Stimulated activated CD4-positive, alpha-beta T cell treated with anti-CD3 and anti-CD28 coated beads, Interleukin-4, amount 100 ng/mL, for 24 hours (primary cell): Measurements from ENCODE around the gene XYLT1.

Experiments
- DNase-seq: peaks from one replicate; pipeline ENCODE4 v3.0.0-alpha.2; 2020

XYLT1 gene

DNA sequence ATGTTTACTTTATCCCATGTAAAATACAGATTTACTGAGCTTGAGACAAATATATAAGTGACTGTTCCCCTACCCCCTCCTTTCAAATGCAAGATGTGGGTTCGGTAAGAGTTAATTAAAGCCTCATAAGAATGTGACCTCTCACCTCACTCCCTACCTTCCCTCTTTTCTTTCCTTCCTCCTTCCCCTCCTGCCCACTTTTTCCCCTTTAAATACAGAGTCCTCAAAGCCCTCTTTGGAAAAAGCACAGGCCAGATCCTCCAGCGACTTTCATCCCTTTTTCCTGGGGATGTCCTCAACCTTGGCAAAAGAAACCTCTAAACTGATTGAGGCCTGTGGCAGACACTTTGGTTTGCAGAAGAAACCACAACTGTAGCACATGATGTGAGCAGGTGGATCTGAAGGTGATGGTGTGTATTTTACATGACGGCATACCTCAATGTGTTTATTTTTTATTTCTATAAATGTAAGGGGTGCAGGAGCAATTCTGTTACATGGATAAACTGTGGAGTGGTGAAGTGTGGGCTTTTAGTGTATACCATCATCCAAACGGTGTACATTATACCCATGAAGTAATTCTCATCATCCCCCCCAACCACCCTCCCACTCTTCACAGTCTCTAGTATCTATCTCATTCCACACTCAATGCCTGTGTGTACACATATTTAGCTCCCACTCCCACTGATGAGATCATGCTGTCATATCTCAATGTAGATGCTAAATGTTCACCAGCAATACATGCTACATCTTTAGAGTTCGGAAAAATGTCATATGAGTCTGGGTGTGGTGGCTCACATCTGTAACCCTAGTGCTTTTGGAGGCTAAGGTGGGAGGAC is 77.7 kb downstream of the XYLT1 start:
- no peak for DNase-seq

- no peak for DNase-seq
Observed at GRCh38 chr16:17392127-17392856, 78.5 kb downstream of the XYLT1 start.

DNA sequence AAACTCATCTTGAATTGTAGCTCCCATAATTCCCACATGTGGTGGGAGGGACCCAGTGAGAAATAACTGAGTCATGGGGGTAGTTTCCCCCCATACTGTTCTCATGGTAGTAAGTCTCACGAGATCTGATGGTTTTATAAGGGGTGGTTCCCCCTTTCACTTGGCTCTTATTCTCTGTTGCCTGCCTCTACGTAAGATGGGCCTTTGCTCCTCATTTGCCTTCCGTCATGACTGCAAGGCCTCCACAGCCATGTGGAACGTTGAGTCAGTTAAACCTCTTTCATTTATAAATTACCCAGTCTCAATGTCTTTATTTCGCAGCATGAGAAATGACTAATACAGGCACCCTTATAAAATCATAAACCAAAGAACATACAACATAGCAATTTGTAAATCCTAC is 79.0 kb downstream of the XYLT1 start:
- DNase-seq = no peak

DNA sequence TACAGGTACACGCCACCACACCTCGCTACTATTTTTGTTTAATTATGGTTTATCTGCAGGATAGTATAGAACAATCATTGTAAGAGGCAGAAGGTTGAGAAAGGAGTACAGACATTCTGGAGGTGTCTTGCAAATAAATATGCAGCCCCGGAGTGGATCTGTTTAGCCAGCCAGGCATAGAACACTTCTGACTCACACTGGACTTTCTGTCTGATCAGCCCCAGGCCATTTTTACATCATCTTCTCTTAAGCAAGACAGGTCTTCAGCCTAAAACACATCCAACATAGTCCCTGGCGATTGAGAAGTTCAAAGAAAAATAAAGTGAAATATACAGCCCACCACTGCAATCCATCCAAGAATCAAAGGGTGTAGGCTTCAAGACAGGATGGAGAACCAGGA is 81.4 kb downstream of the XYLT1 start:
- DNase-seq = no peak

- no peak for DNase-seq
Observed at GRCh38 chr16:17387256-17387655, 83.5 kb downstream of the XYLT1 start.

DNA sequence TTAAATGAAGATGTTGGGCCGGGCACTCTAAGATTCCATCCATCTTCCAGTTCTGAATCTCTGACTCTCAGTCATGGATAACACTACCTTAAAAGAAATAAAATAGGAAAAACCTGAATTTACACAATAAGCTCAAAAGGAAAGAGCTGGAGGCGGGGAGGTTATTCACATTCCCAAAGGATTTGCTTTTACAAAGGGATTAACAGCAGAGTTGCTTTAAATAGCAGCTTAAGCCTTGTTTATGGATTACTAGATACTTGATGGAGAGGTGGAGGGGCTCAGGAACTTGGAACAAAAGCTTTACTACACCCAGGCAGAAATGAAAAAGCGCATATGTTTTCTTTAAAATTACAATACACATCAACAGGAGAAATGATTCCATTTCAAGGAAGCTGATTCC is 84.5 kb downstream of the XYLT1 start:
- no peak for DNase-seq

DNA sequence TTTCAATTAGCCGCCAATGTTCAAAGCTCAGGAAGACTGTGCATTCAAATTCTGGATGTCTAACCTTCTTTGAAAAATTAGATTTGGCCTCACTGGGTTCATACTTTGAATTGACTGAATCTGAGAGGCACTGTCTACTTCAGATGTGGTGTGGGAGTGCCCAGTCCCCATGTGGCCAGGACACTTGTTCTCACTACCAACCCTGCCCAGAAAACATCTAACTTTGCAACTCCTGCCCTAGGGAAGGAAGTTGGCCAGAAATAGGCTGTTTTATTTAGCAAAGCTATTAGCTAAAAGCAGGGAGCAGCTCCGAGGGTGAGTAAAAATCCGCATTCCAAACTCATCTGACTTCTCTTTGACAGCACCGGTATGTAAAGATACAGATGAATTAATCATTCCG is 86.3 kb downstream of the XYLT1 start:
- no peak for DNase-seq

DNA sequence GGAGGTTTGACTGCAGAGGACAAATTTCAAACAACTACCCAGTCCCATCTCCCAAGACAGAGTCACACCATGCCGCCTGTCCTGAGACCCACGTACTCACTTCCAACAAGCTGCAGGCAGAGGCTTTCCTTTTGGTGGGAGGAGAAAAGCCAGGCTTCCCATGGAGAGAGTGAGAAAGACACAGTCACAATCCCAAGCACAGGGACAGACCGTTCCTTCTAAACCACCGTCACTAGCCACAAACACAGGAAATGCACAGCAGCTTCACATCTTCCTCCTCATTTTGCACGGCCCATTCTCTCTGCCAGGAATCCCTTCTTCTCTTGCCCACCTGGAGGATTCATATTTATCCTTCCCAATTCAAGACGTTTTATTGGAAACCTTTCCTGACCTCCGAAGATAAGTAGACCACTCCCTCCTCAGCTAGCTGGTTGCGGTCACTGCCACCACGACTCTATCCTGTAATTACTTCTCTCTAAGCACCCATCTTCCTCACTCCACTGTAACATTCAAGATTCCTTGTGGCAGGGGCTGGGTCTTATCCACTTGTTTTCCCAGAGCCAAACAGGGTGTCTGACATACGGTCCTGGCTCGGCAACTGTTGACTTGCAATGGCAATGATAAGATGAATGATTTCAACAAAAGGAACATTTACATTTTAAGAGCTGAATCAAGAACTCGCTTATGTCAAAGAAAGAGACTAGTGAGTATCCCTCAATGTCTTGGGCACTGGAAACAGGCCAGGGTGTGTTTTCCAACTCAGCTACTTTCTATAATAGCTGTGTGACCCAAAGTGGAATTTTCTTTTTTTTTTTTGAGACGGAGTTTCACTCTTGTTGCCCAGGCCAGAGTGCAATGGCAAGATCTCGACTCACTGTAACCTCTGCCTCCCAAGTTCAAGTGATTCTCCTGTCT is 87.6 kb downstream of the XYLT1 start:
- DNase-seq = no peak

DNA sequence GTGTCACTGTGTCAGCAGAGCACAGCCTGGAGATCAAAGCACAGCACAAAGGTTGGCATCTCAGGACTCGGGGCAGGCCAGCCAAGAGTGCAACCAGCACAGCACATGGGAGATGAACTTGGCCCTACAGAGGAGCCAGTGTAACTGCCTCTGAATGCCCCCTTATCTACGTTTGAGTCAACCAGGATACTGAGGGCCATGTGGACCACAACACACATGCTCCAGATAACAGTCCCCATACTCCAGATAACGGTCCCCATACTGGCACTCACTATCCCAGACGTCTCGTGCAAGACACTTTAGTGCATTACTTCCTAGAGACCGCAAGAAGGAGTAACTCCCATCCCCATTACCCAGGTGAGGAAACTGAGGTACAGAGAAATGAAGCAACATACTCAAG is 88.2 kb downstream of the XYLT1 start:
- no peak for DNase-seq

GRCh38 chr16:17381784-17382183 is 89.0 kb downstream of the XYLT1 start:
- DNase-seq = no peak

GRCh38 chr16:17380613-17381012 is 90.1 kb downstream of the XYLT1 start:
- no peak for DNase-seq

GRCh38 chr16:17379121-17379571 is 91.6 kb downstream of the XYLT1 start:
- no peak for DNase-seq

- DNase-seq = no peak
Observed at GRCh38 chr16:17377360-17378324, 93.1 kb downstream of the XYLT1 start.

DNA sequence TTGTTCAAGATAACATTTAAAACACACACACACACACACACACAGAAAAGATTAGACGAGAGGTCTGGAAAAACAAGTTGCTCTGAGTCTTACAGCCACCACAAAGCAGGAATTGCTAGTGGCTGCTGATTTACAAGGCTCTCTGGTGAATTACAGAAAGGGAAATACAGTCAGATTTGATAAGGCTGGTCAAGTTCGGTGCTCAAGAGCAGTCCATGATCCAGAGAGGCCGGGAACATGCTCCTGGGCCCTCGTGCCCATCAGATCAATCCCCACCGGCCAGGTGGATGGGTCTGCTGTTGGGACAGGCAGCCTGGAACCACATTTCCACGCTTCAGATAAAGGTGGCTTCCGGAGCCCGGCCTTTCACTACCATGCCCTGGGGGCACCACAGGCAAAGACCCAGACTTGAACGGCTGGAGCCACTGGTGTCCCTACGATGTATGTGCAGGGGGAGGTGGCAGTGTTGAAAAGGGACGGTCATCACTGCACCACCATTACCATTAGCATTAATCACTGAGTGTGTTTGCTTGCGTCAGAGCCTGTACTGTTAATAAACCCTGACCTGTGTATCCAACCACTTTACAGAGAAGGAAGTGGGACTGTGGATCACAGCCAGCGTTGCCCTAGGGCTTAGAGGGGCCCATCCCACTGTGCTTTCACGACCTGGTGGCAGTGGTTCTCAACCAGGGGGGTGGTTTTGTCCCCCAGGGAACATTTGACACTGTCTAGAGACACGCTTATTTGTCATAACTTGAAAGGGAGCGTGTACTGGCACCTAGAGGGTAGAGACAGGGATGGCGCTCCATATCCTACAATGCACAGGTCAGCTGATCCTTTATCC is 95.1 kb downstream of the XYLT1 start:
- no peak for DNase-seq

DNA sequence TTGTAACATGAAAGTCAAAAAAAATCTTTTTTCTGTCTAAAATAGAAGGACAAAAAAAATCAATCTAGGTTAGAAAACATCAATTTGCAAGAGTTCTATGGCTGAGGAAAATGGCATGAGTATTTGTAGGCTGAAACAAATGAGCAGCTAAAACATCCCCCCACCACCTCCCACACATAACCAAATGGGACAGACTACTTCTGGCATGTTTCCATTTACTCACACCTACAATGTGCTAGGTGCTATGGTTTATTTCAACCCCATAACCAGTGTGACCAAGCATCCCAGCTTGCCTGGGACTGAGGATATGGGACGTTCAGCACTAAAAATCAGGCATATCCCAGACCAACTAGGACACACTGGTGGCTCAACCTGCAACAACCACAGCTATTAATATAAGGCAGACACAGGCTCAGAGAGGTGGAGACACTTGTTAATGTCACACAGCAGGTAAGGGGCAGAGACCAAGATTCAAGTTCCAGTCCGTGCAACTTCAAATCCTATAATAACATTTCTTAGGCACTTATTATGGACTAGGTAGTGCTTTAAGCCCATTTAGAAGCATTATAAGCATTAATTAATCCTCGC is 96.0 kb downstream of the XYLT1 start:
- DNase-seq = peak; percentile 33

GRCh38 chr16:17373533-17373932 is 97.2 kb downstream of the XYLT1 start:
- DNase-seq = no peak

GRCh38 chr16:17372386-17372785 is 98.4 kb downstream of the XYLT1 start:
- no peak for DNase-seq

DNA sequence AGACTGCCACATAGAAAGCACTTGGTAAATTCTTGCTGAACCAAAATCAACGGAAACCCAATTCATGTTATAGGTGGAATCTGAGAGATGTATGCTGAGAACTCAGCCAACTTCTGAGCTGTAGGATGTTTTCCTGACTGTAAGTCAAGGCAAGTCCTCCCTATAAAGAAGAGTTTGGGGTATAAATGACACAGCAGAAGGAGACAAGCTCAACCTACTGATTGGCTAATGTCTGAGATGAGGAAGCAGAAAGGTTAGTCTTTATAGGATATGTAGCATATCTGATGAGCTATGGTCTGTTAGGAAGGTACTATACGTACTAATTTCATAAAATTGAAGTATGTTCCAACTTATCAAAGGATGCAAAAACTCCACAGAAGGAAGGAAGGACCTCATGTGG is 99.5 kb downstream of the XYLT1 start:
- DNase-seq = no peak

DNA sequence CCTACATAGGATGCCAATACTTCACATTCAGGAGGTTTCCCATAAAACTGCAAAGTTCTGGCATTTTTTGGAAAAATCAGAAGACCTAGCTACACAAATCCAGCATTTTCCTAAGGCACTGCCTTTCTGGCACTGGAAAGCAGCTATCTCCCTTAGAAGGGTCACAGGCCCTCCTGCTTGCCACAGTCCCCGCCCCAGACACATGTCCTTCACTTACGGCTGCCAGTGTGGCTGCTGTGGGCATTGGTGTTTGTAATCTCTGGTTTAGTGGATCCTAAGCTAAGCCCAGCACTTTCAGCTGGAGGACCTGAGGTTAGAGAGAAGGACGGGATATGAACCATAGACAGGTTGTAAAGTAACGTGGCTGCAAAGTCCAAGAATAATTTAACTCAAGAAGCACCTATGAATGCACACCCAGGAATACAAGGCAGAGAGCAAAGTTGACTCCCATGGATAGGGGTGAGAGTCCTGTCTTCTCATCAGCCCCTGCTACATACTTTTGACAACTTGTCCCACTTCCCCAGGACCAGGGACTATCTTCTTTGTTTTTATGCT is 100.0 kb downstream of the XYLT1 start:
- DNase-seq = no peak

GRCh38 chr16:17370223-17370707 is 100.5 kb downstream of the XYLT1 start:
- peak; percentile 17 for DNase-seq
